VCaP (cell line): ENCODE results near the gene TBCA.
A peak's percentile ranks its signal among the peaks of the same experiment; 100 is the strongest.

Experiments used
- H3K27ac ChIP-seq: fragments of 450-650 bp; 2 replicates; pipeline ENCODE4 v1.5.1; 2017
- CTCF ChIP-seq: fragments of 450-650 bp; conservative IDR thresholded peaks from 2 replicates; pipeline ENCODE4 v1.5.1; 2017; ENCODE audit warnings: mild to moderate bottlenecking, moderate library complexity

Gene TBCA

GRCh38 chr5:77645995-77646639, 130.0 kb downstream of the TBCA start:
- no peak overlapping the region for H3K27ac ChIP-seq
- no peak for TF ChIP-seq CTCF

GRCh38 chr5:77645158-77645994, 130.8 kb downstream of the TBCA start:
- peak; percentile 87 for TF ChIP-seq CTCF
- H3K27ac ChIP-seq: no peak overlapping the region; the same call in 1 of the 2 replicates

GRCh38 chr5:77644371-77645157, 131.6 kb downstream of the TBCA start:
- no peak overlapping the region; the same call in 1 of the 2 replicates for H3K27ac ChIP-seq
- no peak for TF ChIP-seq CTCF

- no peak for TF ChIP-seq CTCF
- H3K27ac ChIP-seq: no peak overlapping the region
These were observed 132.3 kb downstream of the TBCA start for GRCh38 chr5:77643654-77644370.

GRCh38 chr5:77642738-77643653, 133.1 kb downstream of the TBCA start:
- TF ChIP-seq CTCF: no peak
- H3K27ac ChIP-seq: no peak overlapping the region

- no peak for TF ChIP-seq CTCF
These were observed 134.0 kb downstream of the TBCA start for GRCh38 chr5:77641963-77642737.

More at GRCh38 chr5:77641963-77642737, 134.0 kb downstream of the TBCA start:
- no peak overlapping the region for H3K27ac ChIP-seq
